HCT116 (cell line): ENCODE measurements around the gene TMEM187. TPM values are rescaled to one million over a fixed set of nuclear protein-coding genes. Genes with fewer than 3 reads are reported as not detected.

ENCODE experiments used
- ATAC-seq: fragments of 200-7000 bp; cut with Tn5 transposase; 2 replicates; pipeline ENCODE4 v1.9.1; 2020; ENCODE audit warnings: mild to moderate bottlenecking, moderate library complexity
- BruUV-seq: library from RNA; stranded (reverse); fragments of 400-500 nt; replicated peaks from 2 replicates; lab custom pipeline; 2021; lab: Mats Ljungman, UMichigan
- CTCF ChIA-PET: fragments of 300-600 bp; sonication (Branson Sonifier 250); formaldehyde crosslinking; loops from one replicate; lab custom pipeline; 2021; ENCODE audit warnings: antibody characterized with exemption; lab: Charles Lee
- POLR2A ChIA-PET: fragments of 300-600, 350-600 bp; sonication (Branson Sonifier 250); formaldehyde crosslinking; loops from one replicate; lab custom pipeline; 2021; ENCODE audit warnings: antibody characterized with exemption; lab: Charles Lee
- RAD21 ChIA-PET, 2 experiments: fragments of 300-600 bp; sonication (Branson Sonifier 250); formaldehyde crosslinking; loops; one replicate each; lab custom pipeline; 2023; ENCODE audit warnings: low total read pairs in 2 of 2; ENCODE audit not compliant: uncharacterized antibody in 2 of 2, unreplicated experiment in 2 of 2, low non-redundant PET in 1 of 2; lab: Charles Lee
- DNase-seq: peaks from one replicate; pipeline ENCODE4 v3.0.0-alpha.2; 2010; ENCODE audit warnings: low read depth, low spot score
- H2AFZ ChIP-seq: fragments of 200-600 bp; shearing (Covaris generic), sonication (generic); 2 replicates; pipeline ENCODE4 v1.6.1; 2017; ENCODE audit warnings: low read depth, mixed run types, mixed read lengths, antibody characterized with exemption, low read length; ENCODE audit not compliant: poor library complexity, severe bottlenecking
- H3K27ac ChIP-seq: 2 replicates; pipeline ENCODE4 v1.5.1; 2012; ENCODE audit warnings: low read depth, low read length
- H3K27me3 ChIP-seq: fragments of 200-600 bp; sonication (generic); 2 replicates; pipeline ENCODE4 v1.6.1; 2016; ENCODE audit warnings: mixed run types, low read length, mixed read lengths; ENCODE audit not compliant: insufficient read depth
- H3K36me3 ChIP-seq, 2 experiments: fragments of 200-500 bp in 1 of 2; fragments of 200-600 bp in 1 of 2; sonication (Bioruptor generic) in 1 of 2; sonication (generic) in 1 of 2; 2 replicates each; pipeline versions ENCODE4 v1.5.1 to v1.6.1; 2014 to 2016; ENCODE audit warnings: low read length in 2 of 2, inconsistent platforms in 1 of 2, mixed read lengths in 1 of 2, mixed run types in 1 of 2; ENCODE audit not compliant: insufficient read depth in 2 of 2, control insufficient read depth in 1 of 2
- H3K4me1 ChIP-seq, 2 experiments: fragments of 200-600 bp in 1 of 2; sonication (generic) in 1 of 2; 2 replicates each; pipeline versions ENCODE4 v1.5.1 to v1.6.1; 2012 to 2017; ENCODE audit warnings: low read length in 2 of 2, inconsistent platforms in 1 of 2, mild to moderate bottlenecking in 1 of 2, mixed read lengths in 1 of 2, mixed run types in 1 of 2, moderate library complexity in 1 of 2; ENCODE audit not compliant: insufficient read depth in 2 of 2, control insufficient read depth in 1 of 2
- H3K4me2 ChIP-seq: fragments of 200-600 bp; sonication (generic); 2 replicates; pipeline ENCODE4 v1.6.1; 2017; ENCODE audit warnings: mixed run types, low read length, mixed read lengths
- H3K4me3 ChIP-seq, 2 experiments: fragments of 200-600 bp in 1 of 2; sonication (generic) in 1 of 2; replicated peaks in 1 of 2; 2 replicates each; pipeline ENCODE4 v1.5.1; 2011 to 2016; ENCODE audit warnings: low read length in 2 of 2, control low read depth in 1 of 2, low read depth in 1 of 2, mild to moderate bottlenecking in 1 of 2, mixed read lengths in 1 of 2, mixed run types in 1 of 2
- H3K79me2 ChIP-seq: fragments of 200-600 bp; sonication (generic); 2 replicates; pipeline ENCODE4 v1.6.1; 2017; ENCODE audit warnings: mild to moderate bottlenecking, mixed run types, low read length, moderate library complexity, mixed read lengths; ENCODE audit not compliant: insufficient read depth
- H3K9ac ChIP-seq: fragments of 200-600 bp; sonication (generic); 2 replicates; pipeline ENCODE4 v1.6.1; 2016; ENCODE audit warnings: low read length, mixed read lengths
- H3K9me2 ChIP-seq: fragments of 200-600 bp; sonication (generic), shearing (Covaris generic); 2 replicates; pipeline ENCODE4 v1.6.1; 2017; ENCODE audit warnings: mixed run types, mild to moderate bottlenecking, moderate library complexity; ENCODE audit not compliant: insufficient read depth
- H3K9me3 ChIP-seq, 2 experiments: fragments of 200-500 bp in 1 of 2; fragments of 200-600 bp in 1 of 2; sonication (Bioruptor generic) in 1 of 2; sonication (generic) in 1 of 2; 2 replicates each; pipeline ENCODE4 v1.6.1; 2014 to 2017; ENCODE audit warnings: low read length in 2 of 2, mixed read lengths in 2 of 2, inconsistent platforms in 1 of 2, low read depth in 1 of 2, mild to moderate bottlenecking in 1 of 2, mixed run types in 1 of 2, moderate library complexity in 1 of 2; ENCODE audit not compliant: control insufficient read depth in 1 of 2, insufficient read depth in 1 of 2
- H4K20me1 ChIP-seq: fragments of 200-600 bp; sonication (generic), shearing (Covaris generic); 2 replicates; pipeline ENCODE4 v1.6.1; 2017; ENCODE audit warnings: mixed run types, mild to moderate bottlenecking, moderate library complexity; ENCODE audit not compliant: insufficient read depth
- CEBPB ChIP-seq: IDR thresholded peaks from 2 replicates; pipeline ENCODE4 v1.6.1; 2012; ENCODE audit warnings: low read depth
- ELF1 ChIP-seq: IDR thresholded peaks from 2 replicates; pipeline ENCODE4 v1.6.1; 2012; ENCODE audit warnings: low read depth, borderline replicate concordance
- EZH2 ChIP-seq: fragments of 200-600 bp; sonication (generic); IDR thresholded peaks from 2 replicates; pipeline ENCODE4 v1.6.1; 2017; ENCODE audit warnings: antibody characterized with exemption, mixed run types
- EZH2phosphoT487 ChIP-seq: fragments of 200-600 bp; IDR thresholded peaks from 2 replicates; pipeline ENCODE4 v1.6.1; 2018; ENCODE audit warnings: antibody characterized with exemption, borderline replicate concordance
- FOSL1 ChIP-seq: IDR thresholded peaks from 2 replicates; pipeline ENCODE4 v1.6.1; 2012; ENCODE audit warnings: low read depth
- POLR2AphosphoS5 ChIP-seq: IDR thresholded peaks from 2 replicates; pipeline ENCODE4 v1.6.1; 2011; ENCODE audit warnings: mild to moderate bottlenecking, low read depth, low read length, moderate library complexity
- RAD21 ChIP-seq: IDR thresholded peaks from 2 replicates; pipeline ENCODE4 v1.6.1; 2012; ENCODE audit warnings: low read depth, mild to moderate bottlenecking
- SIN3A ChIP-seq: IDR thresholded peaks from 2 replicates; pipeline ENCODE4 v1.6.1; 2012; ENCODE audit warnings: low read depth
- SP1 ChIP-seq: IDR thresholded peaks from 2 replicates; pipeline ENCODE4 v1.6.1; 2012; ENCODE audit warnings: low read depth
- SRF ChIP-seq: IDR thresholded peaks from 2 replicates; pipeline ENCODE4 v1.6.1; 2012; ENCODE audit warnings: low read depth
- TCF7L2 ChIP-seq: IDR thresholded peaks from 2 replicates; pipeline ENCODE4 v1.7.0; 2011; ENCODE audit warnings: borderline replicate concordance, inconsistent platforms; ENCODE audit not compliant: insufficient read depth, insufficient read length; ENCODE audit errors: extremely low read depth
- ZNF274 ChIP-seq: fragments of 200-500 bp; sonication (Bioruptor generic); IDR thresholded peaks from 2 replicates; pipeline ENCODE4 v1.6.1; 2014; ENCODE audit warnings: mild to moderate bottlenecking, low read depth, low read length, inconsistent platforms
- intact Hi-C: fragments of 100-400 bp; cut with micrococcal nuclease; formaldehyde crosslinking; loops from 2 replicates; pipeline ENCODE4 v1.10.0; 2022
- total RNA-seq: library from RNA; stranded (reverse); gene quantifications from one replicate; pipeline ENCODE4 v1.2.1, GENCODE V29; 2021; ENCODE audit not compliant: unreplicated experiment
- TF ChIP-seq, protein P1 (sequence below): IDR thresholded peaks from 2 replicates; pipeline ENCODE4 v1.6.1; 2011; ENCODE audit warnings: mild to moderate bottlenecking, low read length, moderate library complexity; ENCODE audit not compliant: insufficient replicate concordance; ENCODE audit errors: extremely low read depth
- TF ChIP-seq, protein P2 (sequence below), 3 experiments: fragments of 200-600 bp in 1 of 3; sonication (generic) in 1 of 3; IDR thresholded peaks in 2 of 3; conservative IDR thresholded peaks in 1 of 3; 2 replicates each; pipeline ENCODE4 v1.5.1; 2012 to 2017; ENCODE audit warnings: low read depth in 2 of 3, low read length in 2 of 3, antibody characterized with exemption in 1 of 3, borderline replicate concordance in 1 of 3, control low read depth in 1 of 3, mild to moderate bottlenecking in 1 of 3, mixed read lengths in 1 of 3, mixed run types in 1 of 3, moderate library complexity in 1 of 3; ENCODE audit not compliant: insufficient read depth in 1 of 3
- TF ChIP-seq, protein P3 (sequence below): IDR thresholded peaks from 2 replicates; pipeline ENCODE4 v1.6.1; 2012
- TF ChIP-seq, protein P4 (sequence below): IDR thresholded peaks from 2 replicates; pipeline ENCODE4 v1.6.1; 2012; ENCODE audit warnings: low read depth
- TF ChIP-seq, protein P5 (sequence below): IDR thresholded peaks from 2 replicates; pipeline ENCODE4 v1.6.1; 2012

Gene TMEM187
- total RNA-seq, 1 experiment from 2014 or later = 12.6 TPM

DNA sequence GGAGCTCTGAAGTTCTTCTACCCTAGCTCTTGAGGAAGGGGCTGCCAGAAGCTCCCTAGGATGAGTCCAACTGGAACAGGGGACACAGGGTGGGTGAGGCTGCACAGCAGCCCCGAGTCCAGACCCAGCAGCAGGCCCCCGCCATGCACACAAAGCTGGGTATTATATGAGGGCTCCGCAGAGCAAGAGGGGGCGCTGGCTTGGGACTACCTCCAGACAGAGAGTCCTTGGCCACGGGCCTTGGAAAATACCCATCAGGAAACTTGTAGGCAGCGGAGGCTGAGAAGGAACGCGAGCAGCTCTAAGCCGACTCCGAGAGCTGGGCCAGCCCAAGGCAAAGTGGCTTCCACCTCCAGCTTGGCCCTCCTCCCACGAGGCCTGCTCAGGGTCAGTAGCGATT, 9.0 kb upstream of the TMEM187 start:
- DNase-seq (no peak), ATAC-seq (no peak)
- BruUV-seq = no TSS peak
- intact Hi-C loops = no loop called here
- Histone ChIP-seq H3K4me2 (no peak overlapping the region), H3K36me3 (peaks cover 10 to 22% of the 10 kb centered on the region in 2 experiments; a peak in 3 of 4 replicates), H2AFZ (no peak overlapping the region), H3K79me2 (peaks cover 73% of the 10 kb centered on the region), H3K9me2 (no peaks in the 10 kb centered on the region), H3K4me3 (no peak overlapping the region), H4K20me1 (no peaks in the 10 kb centered on the region), H3K4me1 (no peaks in the 10 kb centered on the region; a peak in 1 of 4 replicates), H3K27me3 (no peaks in the 10 kb centered on the region), H3K9me3 (no peaks in the 10 kb centered on the region), H3K27ac (no peak overlapping the region), H3K9ac (no peak overlapping the region)
- TF ChIP-seq POLR2AphosphoS5 (no peak), SIN3A (no peak), EZH2phosphoT487 (no peak), ZNF274 (no peak), ELF1 (no peak), TCF7L2 (no peak), EZH2 (no peak), FOSL1 (no peak), SP1 (no peak), RAD21 (no peak), SRF (no peak), CEBPB (no peak)
- TF ChIP-seq, protein P1, sequence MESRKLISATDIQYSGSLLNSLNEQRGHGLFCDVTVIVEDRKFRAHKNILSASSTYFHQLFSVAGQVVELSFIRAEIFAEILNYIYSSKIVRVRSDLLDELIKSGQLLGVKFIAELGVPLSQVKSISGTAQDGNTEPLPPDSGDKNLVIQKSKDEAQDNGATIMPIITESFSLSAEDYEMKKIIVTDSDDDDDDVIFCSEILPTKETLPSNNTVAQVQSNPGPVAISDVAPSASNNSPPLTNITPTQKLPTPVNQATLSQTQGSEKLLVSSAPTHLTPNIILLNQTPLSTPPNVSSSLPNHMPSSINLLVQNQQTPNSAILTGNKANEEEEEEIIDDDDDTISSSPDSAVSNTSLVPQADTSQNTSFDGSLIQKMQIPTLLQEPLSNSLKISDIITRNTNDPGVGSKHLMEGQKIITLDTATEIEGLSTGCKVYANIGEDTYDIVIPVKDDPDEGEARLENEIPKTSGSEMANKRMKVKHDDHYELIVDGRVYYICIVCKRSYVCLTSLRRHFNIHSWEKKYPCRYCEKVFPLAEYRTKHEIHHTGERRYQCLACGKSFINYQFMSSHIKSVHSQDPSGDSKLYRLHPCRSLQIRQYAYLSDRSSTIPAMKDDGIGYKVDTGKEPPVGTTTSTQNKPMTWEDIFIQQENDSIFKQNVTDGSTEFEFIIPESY = no peak
- TF ChIP-seq, protein P2, sequence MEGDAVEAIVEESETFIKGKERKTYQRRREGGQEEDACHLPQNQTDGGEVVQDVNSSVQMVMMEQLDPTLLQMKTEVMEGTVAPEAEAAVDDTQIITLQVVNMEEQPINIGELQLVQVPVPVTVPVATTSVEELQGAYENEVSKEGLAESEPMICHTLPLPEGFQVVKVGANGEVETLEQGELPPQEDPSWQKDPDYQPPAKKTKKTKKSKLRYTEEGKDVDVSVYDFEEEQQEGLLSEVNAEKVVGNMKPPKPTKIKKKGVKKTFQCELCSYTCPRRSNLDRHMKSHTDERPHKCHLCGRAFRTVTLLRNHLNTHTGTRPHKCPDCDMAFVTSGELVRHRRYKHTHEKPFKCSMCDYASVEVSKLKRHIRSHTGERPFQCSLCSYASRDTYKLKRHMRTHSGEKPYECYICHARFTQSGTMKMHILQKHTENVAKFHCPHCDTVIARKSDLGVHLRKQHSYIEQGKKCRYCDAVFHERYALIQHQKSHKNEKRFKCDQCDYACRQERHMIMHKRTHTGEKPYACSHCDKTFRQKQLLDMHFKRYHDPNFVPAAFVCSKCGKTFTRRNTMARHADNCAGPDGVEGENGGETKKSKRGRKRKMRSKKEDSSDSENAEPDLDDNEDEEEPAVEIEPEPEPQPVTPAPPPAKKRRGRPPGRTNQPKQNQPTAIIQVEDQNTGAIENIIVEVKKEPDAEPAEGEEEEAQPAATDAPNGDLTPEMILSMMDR (IDR thresholded peaks at IDR 0.05 in 2 of 3, conservative IDR thresholded peaks at IDR 0.05 in 1 of 3; ENCODE audit: borderline replicate concordance in 1 of 3, insufficient read depth in 1 of 3, low read depth in 2 of 3, low read length in 2 of 3) = no peak
- TF ChIP-seq, protein P3, sequence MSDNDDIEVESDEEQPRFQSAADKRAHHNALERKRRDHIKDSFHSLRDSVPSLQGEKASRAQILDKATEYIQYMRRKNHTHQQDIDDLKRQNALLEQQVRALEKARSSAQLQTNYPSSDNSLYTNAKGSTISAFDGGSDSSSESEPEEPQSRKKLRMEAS = no peak
- TF ChIP-seq, protein P4, sequence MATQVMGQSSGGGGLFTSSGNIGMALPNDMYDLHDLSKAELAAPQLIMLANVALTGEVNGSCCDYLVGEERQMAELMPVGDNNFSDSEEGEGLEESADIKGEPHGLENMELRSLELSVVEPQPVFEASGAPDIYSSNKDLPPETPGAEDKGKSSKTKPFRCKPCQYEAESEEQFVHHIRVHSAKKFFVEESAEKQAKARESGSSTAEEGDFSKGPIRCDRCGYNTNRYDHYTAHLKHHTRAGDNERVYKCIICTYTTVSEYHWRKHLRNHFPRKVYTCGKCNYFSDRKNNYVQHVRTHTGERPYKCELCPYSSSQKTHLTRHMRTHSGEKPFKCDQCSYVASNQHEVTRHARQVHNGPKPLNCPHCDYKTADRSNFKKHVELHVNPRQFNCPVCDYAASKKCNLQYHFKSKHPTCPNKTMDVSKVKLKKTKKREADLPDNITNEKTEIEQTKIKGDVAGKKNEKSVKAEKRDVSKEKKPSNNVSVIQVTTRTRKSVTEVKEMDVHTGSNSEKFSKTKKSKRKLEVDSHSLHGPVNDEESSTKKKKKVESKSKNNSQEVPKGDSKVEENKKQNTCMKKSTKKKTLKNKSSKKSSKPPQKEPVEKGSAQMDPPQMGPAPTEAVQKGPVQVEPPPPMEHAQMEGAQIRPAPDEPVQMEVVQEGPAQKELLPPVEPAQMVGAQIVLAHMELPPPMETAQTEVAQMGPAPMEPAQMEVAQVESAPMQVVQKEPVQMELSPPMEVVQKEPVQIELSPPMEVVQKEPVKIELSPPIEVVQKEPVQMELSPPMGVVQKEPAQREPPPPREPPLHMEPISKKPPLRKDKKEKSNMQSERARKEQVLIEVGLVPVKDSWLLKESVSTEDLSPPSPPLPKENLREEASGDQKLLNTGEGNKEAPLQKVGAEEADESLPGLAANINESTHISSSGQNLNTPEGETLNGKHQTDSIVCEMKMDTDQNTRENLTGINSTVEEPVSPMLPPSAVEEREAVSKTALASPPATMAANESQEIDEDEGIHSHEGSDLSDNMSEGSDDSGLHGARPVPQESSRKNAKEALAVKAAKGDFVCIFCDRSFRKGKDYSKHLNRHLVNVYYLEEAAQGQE = no peak
- TF ChIP-seq, protein P5, sequence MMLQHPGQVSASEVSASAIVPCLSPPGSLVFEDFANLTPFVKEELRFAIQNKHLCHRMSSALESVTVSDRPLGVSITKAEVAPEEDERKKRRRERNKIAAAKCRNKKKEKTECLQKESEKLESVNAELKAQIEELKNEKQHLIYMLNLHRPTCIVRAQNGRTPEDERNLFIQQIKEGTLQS = no peak
- ChIA-PET CTCF (no interaction called here), POLR2A (interaction anchor here (1.3 kb wide), 1 partner anchor 11 kb away, joined by 3 read pairs; no protein-coding TSS in a partner anchor), RAD21 (no interaction called here)
